ENCODE results near the gene KRT71. TPM values are rescaled to one million over a fixed set of nuclear protein-coding genes. Genes with fewer than 3 reads are reported as not detected.
A peak's percentile ranks its signal among the peaks of the same experiment; 100 is the strongest.

KRT71 gene
- total RNA-seq, 1 donor from 2014 or later: not detected

- H3K36me3 Mint-ChIP-seq: no peaks in the 10 kb centered on the region
- no peaks in the 10 kb centered on the region for H3K9me3 Mint-ChIP-seq
- no peak for TF ChIP-seq CTCF (IDR thresholded peaks at IDR 0.05; ENCODE audit: unreplicated experiment)
- H3K27ac Mint-ChIP-seq: no peak overlapping the region
- peaks cover under 1% of the 10 kb centered on the region for H3K4me1 Mint-ChIP-seq
- H3K4me3 Mint-ChIP-seq: no peak overlapping the region
- DNase-seq (ENCODE audit: low spot score in 2 of 2, unreplicated experiment in 2 of 2): no peak
- H3K27me3 Mint-ChIP-seq (ENCODE audit: low read depth): peaks cover 3% of the 10 kb centered on the region
These were observed 22.6 kb downstream of the KRT71 start for GRCh38 chr12:52530366-52530765.

- Mint-ChIP-seq H3K4me1 (peaks cover 5% of the 10 kb centered on the region), H3K9me3 (no peaks in the 10 kb centered on the region), H3K36me3 (no peaks in the 10 kb centered on the region), H3K4me3 (no peak overlapping the region), H3K27ac (no peak overlapping the region), H3K27me3 (ENCODE audit: low read depth) (peaks cover 3% of the 10 kb centered on the region)
- TF ChIP-seq CTCF (IDR thresholded peaks at IDR 0.05; ENCODE audit: unreplicated experiment): no peak
- DNase-seq (ENCODE audit: low spot score in 2 of 2, unreplicated experiment in 2 of 2): no peak
These were observed 23.1 kb downstream of the KRT71 start for GRCh38 chr12:52529846-52530245.

GRCh38 chr12:52529417-52529816 is 23.5 kb downstream of the KRT71 start:
- Mint-ChIP-seq H3K4me1 (peaks cover 10% of the 10 kb centered on the region), H3K27ac (no peak overlapping the region), H3K36me3 (no peaks in the 10 kb centered on the region), H3K9me3 (no peaks in the 10 kb centered on the region), H3K4me3 (no peak overlapping the region), H3K27me3 (ENCODE audit: low read depth) (peaks cover 3% of the 10 kb centered on the region)
- no peak for TF ChIP-seq CTCF (IDR thresholded peaks at IDR 0.05; ENCODE audit: unreplicated experiment)
- no peak for DNase-seq (ENCODE audit: low spot score in 2 of 2, unreplicated experiment in 2 of 2)

- Mint-ChIP-seq H3K36me3 (no peaks in the 10 kb centered on the region), H3K4me3 (no peak overlapping the region), H3K4me1 (peaks cover 14% of the 10 kb centered on the region), H3K9me3 (no peaks in the 10 kb centered on the region), H3K27me3 (ENCODE audit: low read depth) (peaks cover 3% of the 10 kb centered on the region), H3K27ac (no peak overlapping the region)
- DNase-seq (ENCODE audit: low spot score in 2 of 2, unreplicated experiment in 2 of 2): peak in 1 of 2 experiments; percentile 24
- TF ChIP-seq CTCF (IDR thresholded peaks at IDR 0.05; ENCODE audit: unreplicated experiment): no peak
These were observed 24.3 kb downstream of the KRT71 start for GRCh38 chr12:52528641-52529143.

- TF ChIP-seq CTCF (IDR thresholded peaks at IDR 0.05; ENCODE audit: unreplicated experiment): no peak
- peak in 1 of 2 experiments; percentile 24 for DNase-seq (ENCODE audit: low spot score in 2 of 2, unreplicated experiment in 2 of 2)
- Mint-ChIP-seq H3K9me3 (no peaks in the 10 kb centered on the region), H3K27ac (no peak overlapping the region), H3K36me3 (no peaks in the 10 kb centered on the region), H3K27me3 (ENCODE audit: low read depth) (peaks cover 3% of the 10 kb centered on the region), H3K4me1 (peaks cover 22% of the 10 kb centered on the region), H3K4me3 (no peak overlapping the region)
These were observed 25.7 kb downstream of the KRT71 start for GRCh38 chr12:52527121-52527800.
